Esophagus muscularis mucosa (tissue), 4 donors: Measurements from ENCODE around the gene EIF4E2.

Source experiments
- CTCF ChIP-seq, 3 experiments: fragments of 200-600 bp in 2 of 3; fragments of 450-650 bp in 1 of 3; sonication (generic) in 2 of 3; IDR thresholded peaks; one replicate each; pipeline ENCODE4 v1.5.1; 2017 to 2019; ENCODE audit warnings: antibody characterized with exemption in 3 of 3, mild to moderate bottlenecking in 2 of 3, moderate library complexity in 1 of 3
- EP300 ChIP-seq: sonication (generic); formaldehyde crosslinking; IDR thresholded peaks from one replicate; pipeline ENCODE4 v1.6.1; 2017; ENCODE audit warnings: antibody characterized with exemption
- POLR2A ChIP-seq: fragments of 450-650 bp; IDR thresholded peaks from one replicate; pipeline ENCODE4 v1.6.1; 2017; ENCODE audit warnings: antibody characterized with exemption, moderate library complexity, mild to moderate bottlenecking, low read depth
- POLR2AphosphoS5 ChIP-seq, 2 donors: sonication (generic); formaldehyde crosslinking; IDR thresholded peaks; one replicate each; pipeline ENCODE4 v1.6.1; 2017; ENCODE audit warnings: antibody characterized with exemption in 2 of 2

GRCh38 chr2:232513353-232513752 lies 37.1 kb upstream of the EIF4E2 start:
- TF ChIP-seq EP300 (no peak), POLR2AphosphoS5 (IDR thresholded peaks at IDR 0.05) (no peak), CTCF (IDR thresholded peaks at IDR 0.05) (no peak), POLR2A (no peak)
